GM23338 (cell line): ENCODE data around the gene SLC6A12.

Experiments used
- CREB1 ChIP-seq: fragments of 250-450 bp; sonication (Bioruptor Pico); IDR thresholded peaks from 2 replicates; pipeline ENCODE4 v1.5.0; 2020; ENCODE audit warnings: low read depth, mild to moderate bottlenecking, moderate library complexity
- CTCF ChIP-seq, 2 experiments: fragments of 200-600 bp in 1 of 2; sonication (generic) in 1 of 2; conservative IDR thresholded peaks; 2 replicates each; pipeline versions ENCODE4 v1.5.1 to v1.6.1; 2016 to 2017; ENCODE audit warnings: antibody characterized with exemption in 2 of 2, low read depth in 2 of 2, mild to moderate bottlenecking in 2 of 2, moderate library complexity in 1 of 2
- EZH2 ChIP-seq: fragments of 200-600 bp; sonication (generic); IDR thresholded peaks from one replicate; pipeline ENCODE4 v1.8.0; 2017; ENCODE audit warnings: antibody characterized with exemption, mild to moderate bottlenecking, low read depth; ENCODE audit not compliant: unreplicated experiment
- EZH2phosphoT487 ChIP-seq: fragments of 200-600 bp; sonication (generic); IDR thresholded peaks from one replicate; pipeline ENCODE4 v1.8.1; 2018; ENCODE audit warnings: antibody characterized with exemption; ENCODE audit not compliant: unreplicated experiment
- JUNB ChIP-seq: IDR thresholded peaks from one replicate; pipeline ENCODE4 v1.6.1; 2016; ENCODE audit warnings: antibody characterized with exemption; ENCODE audit not compliant: unreplicated experiment
- POLR2AphosphoS5 ChIP-seq: IDR thresholded peaks from 2 replicates; pipeline ENCODE4 v1.6.1; 2016; ENCODE audit warnings: antibody characterized with exemption, low read depth
- STAT1 ChIP-seq: IDR thresholded peaks from one replicate; pipeline ENCODE4 v1.6.1; 2016; ENCODE audit warnings: antibody characterized with exemption; ENCODE audit not compliant: unreplicated experiment
- ZNF114 ChIP-seq: fragments of 250-450 bp; sonication (Bioruptor Pico); IDR thresholded peaks from 2 replicates; pipeline ENCODE4 v1.5.0; 2020; ENCODE audit warnings: mild to moderate bottlenecking, moderate library complexity
- ZNF331 ChIP-seq: fragments of 250-450 bp; sonication (Bioruptor Pico); IDR thresholded peaks from 2 replicates; pipeline ENCODE4 v1.5.0; 2020; ENCODE audit warnings: low read depth, mild to moderate bottlenecking, moderate library complexity
- TF ChIP-seq, protein P1 (sequence below): IDR thresholded peaks from 2 replicates; pipeline ENCODE4 v1.6.1; 2016; ENCODE audit warnings: antibody characterized with exemption
- TF ChIP-seq, protein P2 (sequence below): IDR thresholded peaks from one replicate; pipeline ENCODE4 v1.6.1; 2018; ENCODE audit warnings: antibody characterized with exemption; ENCODE audit not compliant: unreplicated experiment

GRCh38 chr12:195156-195555 lies 18.8 kb downstream of the SLC6A12 start:
- TF ChIP-seq CTCF (conservative IDR thresholded peaks at IDR 0.05; ENCODE audit: low read depth in 2 of 2): no peak
- no peak for TF ChIP-seq CREB1
- TF ChIP-seq POLR2AphosphoS5: no peak
- TF ChIP-seq JUNB: no peak
- no peak for TF ChIP-seq EZH2
- TF ChIP-seq, protein P1, sequence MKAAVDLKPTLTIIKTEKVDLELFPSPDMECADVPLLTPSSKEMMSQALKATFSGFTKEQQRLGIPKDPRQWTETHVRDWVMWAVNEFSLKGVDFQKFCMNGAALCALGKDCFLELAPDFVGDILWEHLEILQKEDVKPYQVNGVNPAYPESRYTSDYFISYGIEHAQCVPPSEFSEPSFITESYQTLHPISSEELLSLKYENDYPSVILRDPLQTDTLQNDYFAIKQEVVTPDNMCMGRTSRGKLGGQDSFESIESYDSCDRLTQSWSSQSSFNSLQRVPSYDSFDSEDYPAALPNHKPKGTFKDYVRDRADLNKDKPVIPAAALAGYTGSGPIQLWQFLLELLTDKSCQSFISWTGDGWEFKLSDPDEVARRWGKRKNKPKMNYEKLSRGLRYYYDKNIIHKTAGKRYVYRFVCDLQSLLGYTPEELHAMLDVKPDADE: no peak
- no peak for TF ChIP-seq EZH2phosphoT487
- TF ChIP-seq, protein P2, sequence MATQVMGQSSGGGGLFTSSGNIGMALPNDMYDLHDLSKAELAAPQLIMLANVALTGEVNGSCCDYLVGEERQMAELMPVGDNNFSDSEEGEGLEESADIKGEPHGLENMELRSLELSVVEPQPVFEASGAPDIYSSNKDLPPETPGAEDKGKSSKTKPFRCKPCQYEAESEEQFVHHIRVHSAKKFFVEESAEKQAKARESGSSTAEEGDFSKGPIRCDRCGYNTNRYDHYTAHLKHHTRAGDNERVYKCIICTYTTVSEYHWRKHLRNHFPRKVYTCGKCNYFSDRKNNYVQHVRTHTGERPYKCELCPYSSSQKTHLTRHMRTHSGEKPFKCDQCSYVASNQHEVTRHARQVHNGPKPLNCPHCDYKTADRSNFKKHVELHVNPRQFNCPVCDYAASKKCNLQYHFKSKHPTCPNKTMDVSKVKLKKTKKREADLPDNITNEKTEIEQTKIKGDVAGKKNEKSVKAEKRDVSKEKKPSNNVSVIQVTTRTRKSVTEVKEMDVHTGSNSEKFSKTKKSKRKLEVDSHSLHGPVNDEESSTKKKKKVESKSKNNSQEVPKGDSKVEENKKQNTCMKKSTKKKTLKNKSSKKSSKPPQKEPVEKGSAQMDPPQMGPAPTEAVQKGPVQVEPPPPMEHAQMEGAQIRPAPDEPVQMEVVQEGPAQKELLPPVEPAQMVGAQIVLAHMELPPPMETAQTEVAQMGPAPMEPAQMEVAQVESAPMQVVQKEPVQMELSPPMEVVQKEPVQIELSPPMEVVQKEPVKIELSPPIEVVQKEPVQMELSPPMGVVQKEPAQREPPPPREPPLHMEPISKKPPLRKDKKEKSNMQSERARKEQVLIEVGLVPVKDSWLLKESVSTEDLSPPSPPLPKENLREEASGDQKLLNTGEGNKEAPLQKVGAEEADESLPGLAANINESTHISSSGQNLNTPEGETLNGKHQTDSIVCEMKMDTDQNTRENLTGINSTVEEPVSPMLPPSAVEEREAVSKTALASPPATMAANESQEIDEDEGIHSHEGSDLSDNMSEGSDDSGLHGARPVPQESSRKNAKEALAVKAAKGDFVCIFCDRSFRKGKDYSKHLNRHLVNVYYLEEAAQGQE: no peak
- no peak for TF ChIP-seq ZNF331 (CRISPR knock-in tag)
- TF ChIP-seq ZNF114: no peak
- TF ChIP-seq STAT1: no peak
